Airway epithelial cell (primary cell): ENCODE results near the gene CRYBB3. TPM values are rescaled to one million over a fixed set of nuclear protein-coding genes. Genes with fewer than 3 reads are reported as not detected.

Source experiments
- total RNA-seq: library from RNA; depleted of rRNA; stranded (reverse); fragments of >200 nt; gene quantifications from 2 replicates; pipeline ENCODE4 v1.2.3, GENCODE V29; 2015

CRYBB3 gene
- total RNA-seq, result 0.56 TPM in 1 of 2 replicates, not detected in the other

GRCh38 chr22:25199731-25200520 lies at the start of gene CRYBB3:
Gene CRYBB3, plus strand, starts transcription at chr22:25199858. Its CDS starts 1,539 bp downstream, at chr22:25201397.

GRCh38 chr22:25219211-25219689 lies 19.6 kb downstream of the CRYBB3 start, which contains the start of gene CRYBB2:
Gene CRYBB2, plus strand, starts transcription at chr22:25219639. Its CDS starts 1,791 bp downstream, at chr22:25221430.

Other genes starting within 250 kb of the CRYBB3 start
- 30.8 and 38.3 TPM in 2 replicates for gene KIAA1671, start 247.1 kb upstream of the CRYBB3 start, total RNA-seq
- not detected in 2 replicates for gene CRYBB2, start 19.8 kb downstream of the CRYBB3 start, total RNA-seq